Stimulated activated CD8-positive, alpha-beta memory T cell treated with anti-CD3 and anti-CD28 coated beads, Interleukin-15, amount 100 ng/mL, for 48 hours (primary cell): ENCODE data around the gene MYO18B.

Experiments used
- DNase-seq, 2 donors: peaks; one replicate each; pipeline ENCODE4 v3.0.0-alpha.2; 2020; ENCODE audit warnings: low read depth in 2 of 2

Gene MYO18B

GRCh38 chr22:25900880-25901279 is 158.9 kb downstream of the MYO18B start:
- no peak for DNase-seq

GRCh38 chr22:25902402-25902801 is 160.4 kb downstream of the MYO18B start:
- DNase-seq = no peak

GRCh38 chr22:25903294-25903693 is 161.3 kb downstream of the MYO18B start:
- DNase-seq = no peak

- no peak for DNase-seq
These were observed 166.2 kb downstream of the MYO18B start for GRCh38 chr22:25908212-25908611.

- no peak for DNase-seq
These were observed 166.8 kb downstream of the MYO18B start for GRCh38 chr22:25908755-25909154.

GRCh38 chr22:25909614-25910387 is 167.8 kb downstream of the MYO18B start:
- DNase-seq = no peak

- DNase-seq = no peak
These were observed 169.4 kb downstream of the MYO18B start for GRCh38 chr22:25911243-25911972.

GRCh38 chr22:25919452-25919851 is 177.5 kb downstream of the MYO18B start:
- no peak for DNase-seq

- no peak for DNase-seq
These were observed 180.2 kb downstream of the MYO18B start for GRCh38 chr22:25922141-25922540.

- no peak for DNase-seq
These were observed 181.9 kb downstream of the MYO18B start for GRCh38 chr22:25923914-25924313.

GRCh38 chr22:25928038-25928437 is 186.1 kb downstream of the MYO18B start:
- DNase-seq = no peak

GRCh38 chr22:25929321-25929878 is 187.4 kb downstream of the MYO18B start:
- DNase-seq = no peak

GRCh38 chr22:25930083-25930482 is 188.1 kb downstream of the MYO18B start:
- no peak for DNase-seq

- DNase-seq = no peak
These were observed 188.9 kb downstream of the MYO18B start for GRCh38 chr22:25930788-25931310.

GRCh38 chr22:25933158-25933788 is 191.3 kb downstream of the MYO18B start:
- no peak for DNase-seq

- no peak for DNase-seq
These were observed 193.5 kb downstream of the MYO18B start for GRCh38 chr22:25935266-25936058.

- no peak for DNase-seq
These were observed 196.2 kb downstream of the MYO18B start for GRCh38 chr22:25938151-25938550.

- DNase-seq = no peak
These were observed 197.4 kb downstream of the MYO18B start for GRCh38 chr22:25939384-25939783.

- no peak for DNase-seq
These were observed 198.5 kb downstream of the MYO18B start for GRCh38 chr22:25940479-25940878.

- DNase-seq = no peak
These were observed 199.5 kb downstream of the MYO18B start for GRCh38 chr22:25941365-25941960.
